GM19438 (cell line): ENCODE data around the gene DNAH11.

ENCODE experiments used
- ATAC-seq: cut with Tn5 transposase; IDR thresholded peaks from one replicate; pipeline ENCODE4 v1.9.1; 2021; ENCODE audit warnings: low read depth; ENCODE audit not compliant: unreplicated experiment

DNAH11 gene

GRCh38 chr7:21544715-21545114 lies 1.9 kb downstream of the DNAH11 start:
- no peak for ATAC-seq

GRCh38 chr7:21547501-21547900 lies 4.7 kb downstream of the DNAH11 start:
- no peak for ATAC-seq

GRCh38 chr7:21548491-21548890 lies 5.7 kb downstream of the DNAH11 start:
- no peak for ATAC-seq

DNA sequence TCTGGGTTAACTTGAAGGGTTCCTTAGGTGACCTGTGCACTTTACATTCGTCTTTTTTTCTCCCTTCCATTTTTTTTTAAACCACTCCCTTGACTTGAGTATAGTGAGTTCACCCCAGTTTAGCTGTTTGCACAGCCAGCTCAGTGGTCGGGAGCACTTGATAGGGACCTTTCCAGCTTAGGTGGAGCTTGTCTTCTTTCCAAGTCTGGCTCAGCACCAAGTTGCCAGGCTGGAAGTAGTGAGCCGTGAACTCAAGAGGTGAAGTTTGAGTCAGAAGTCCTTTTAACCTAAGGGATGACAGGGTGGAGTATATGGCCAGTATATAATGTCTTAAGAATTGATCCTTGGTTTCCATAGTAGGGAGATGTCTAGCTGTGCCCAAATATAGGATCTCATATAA lies 7.2 kb downstream of the DNAH11 start:
- no peak for ATAC-seq

DNA sequence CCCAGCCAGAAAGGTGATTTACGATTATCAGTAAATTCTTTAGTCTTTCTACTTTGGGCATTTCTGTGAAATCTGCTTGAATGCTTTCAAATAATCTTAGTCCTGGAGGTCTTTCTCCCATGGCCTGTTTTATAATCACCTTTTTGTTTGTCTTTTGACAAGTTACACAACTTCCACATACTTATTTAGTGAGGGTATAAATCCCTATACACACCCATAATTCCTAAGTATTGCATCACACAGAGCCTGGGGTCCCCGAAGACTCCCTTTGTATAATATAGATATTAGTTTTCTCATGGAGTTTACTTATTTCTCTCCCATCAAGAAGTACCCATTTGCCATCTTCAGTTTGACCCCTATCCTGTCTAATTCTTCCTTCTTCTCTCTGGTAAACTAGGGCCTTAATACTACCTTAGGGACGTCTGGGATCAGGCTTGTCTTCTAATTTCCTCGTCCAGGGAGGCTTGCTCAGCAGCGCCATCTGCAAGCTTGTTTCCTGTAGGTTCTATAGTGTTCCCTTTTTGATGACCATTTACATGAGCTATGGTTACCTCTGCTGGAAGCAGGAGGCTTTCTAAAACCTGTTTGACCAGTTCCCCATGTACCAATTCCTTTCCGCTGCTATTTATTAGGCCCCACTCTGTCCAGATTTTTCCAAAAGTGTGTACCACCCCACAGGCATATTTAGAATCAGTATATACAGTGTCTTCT lies 8.1 kb downstream of the DNAH11 start:
- ATAC-seq = no peak

DNA sequence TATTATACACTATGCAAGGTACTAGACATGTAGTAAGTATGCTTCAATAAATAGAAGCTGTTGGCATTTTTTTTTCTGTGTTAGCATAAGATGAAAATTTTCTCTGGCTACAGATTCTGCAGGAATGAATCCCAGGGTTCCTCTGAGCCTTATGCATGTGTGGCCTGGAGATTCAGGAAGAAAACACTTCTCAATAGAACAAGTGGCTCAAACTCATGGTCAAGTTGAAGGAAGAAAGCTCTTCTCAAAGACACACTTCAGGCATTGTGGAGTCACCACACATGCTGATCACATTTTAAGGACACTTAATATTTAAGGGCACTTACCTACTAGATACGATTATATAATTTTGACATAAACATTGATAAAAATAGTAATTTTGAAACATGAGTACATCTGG lies 19.5 kb downstream of the DNAH11 start:
- no peak for ATAC-seq

DNA sequence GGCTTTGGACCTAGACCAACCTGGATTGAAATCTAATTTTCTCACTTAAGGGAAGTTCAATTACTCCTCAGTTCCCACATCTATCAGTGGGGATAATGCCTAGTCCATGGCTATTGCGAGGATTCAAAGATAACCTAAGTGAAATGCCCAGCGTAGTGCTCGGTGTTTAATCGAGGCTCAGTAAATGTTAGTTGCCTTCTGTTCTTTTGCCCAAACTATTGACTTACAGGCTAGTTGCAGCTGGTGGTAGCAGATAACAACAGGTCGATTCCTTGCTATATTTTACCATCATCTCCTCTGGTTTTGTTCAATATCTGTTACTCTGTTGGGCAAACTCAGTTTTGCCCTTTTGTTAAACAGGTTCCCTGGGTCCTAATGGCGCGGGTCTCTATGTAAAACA lies 22.8 kb downstream of the DNAH11 start:
- ATAC-seq = no peak

GRCh38 chr7:21566094-21566493 lies 23.3 kb downstream of the DNAH11 start:
- no peak for ATAC-seq

DNA sequence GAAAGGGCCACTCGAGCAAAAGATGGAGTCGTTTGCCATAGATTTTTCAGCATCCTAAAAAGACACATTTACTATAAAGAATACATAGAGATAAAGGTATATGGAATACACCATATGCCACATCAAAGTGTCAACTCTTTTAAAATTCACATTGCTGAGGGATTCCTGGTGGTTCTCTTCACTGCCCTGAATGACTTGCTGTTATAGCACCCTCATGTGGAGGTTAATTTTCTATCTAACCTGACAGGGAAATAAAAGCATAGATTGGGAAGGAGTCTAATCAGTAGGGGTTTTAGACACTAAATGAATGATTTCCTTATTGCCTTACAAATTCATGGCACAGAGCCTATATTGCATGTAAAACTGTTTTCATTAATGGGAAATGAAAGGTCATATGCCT lies 25.9 kb downstream of the DNAH11 start:
- ATAC-seq = no peak

- ATAC-seq = no peak
Measured at GRCh38 chr7:21572331-21573313, 29.8 kb downstream of the DNAH11 start.

DNA sequence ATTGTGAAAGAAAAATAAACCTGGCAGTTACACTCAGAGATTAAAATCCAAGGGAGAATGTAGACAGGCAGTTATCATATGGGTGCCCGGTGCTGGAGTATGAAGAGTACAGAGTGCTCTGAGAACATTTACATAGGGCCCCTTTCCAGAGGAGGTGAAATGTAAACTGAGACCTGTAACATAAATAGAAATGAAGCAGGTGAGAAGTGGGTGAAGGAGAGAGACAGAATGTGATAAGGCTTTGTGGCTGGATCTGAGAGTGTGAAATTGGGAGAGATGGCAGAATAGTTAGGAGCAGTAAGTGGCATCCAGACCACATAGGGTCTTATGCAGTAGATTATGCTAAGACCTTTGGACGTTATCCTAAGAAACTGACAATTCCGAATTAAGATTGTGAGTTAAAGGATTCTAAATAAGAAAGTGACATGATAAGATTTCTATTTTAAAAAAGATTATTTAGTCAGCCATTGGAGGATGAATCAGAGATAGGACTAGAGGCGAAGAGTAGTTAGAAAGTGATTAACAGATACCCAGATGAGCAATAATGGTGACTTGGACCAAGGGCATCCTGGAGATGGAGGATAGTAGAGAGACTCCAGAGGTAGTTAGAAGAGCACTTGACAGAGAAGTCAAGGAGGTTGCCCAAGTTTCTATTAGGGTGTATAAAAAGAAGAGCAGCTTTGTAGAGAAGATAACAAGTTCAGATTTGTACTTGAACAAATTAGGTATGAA lies 36.7 kb downstream of the DNAH11 start:
- no peak for ATAC-seq

DNA sequence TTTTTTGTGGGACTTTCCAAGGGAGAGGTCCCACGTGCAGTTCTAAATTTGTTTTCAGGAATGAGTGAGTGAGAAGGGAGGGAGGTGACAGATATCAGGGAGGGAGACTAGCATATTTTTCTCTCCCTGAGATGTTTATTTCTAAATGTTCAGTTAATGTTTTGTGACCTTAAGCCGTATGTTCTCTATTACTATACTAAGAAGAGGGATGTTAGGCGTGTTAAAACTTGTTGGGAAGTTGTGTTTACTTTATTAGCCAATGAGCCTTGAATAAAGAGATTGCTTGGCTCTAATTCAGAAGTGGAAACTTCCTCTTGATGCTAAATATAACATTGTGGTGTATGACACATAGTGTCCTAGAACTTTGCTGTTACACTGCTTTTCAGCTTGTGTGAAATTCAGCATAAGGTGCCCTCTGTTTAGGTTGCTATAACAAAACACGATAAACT lies 37.3 kb downstream of the DNAH11 start:
- no peak for ATAC-seq

DNA sequence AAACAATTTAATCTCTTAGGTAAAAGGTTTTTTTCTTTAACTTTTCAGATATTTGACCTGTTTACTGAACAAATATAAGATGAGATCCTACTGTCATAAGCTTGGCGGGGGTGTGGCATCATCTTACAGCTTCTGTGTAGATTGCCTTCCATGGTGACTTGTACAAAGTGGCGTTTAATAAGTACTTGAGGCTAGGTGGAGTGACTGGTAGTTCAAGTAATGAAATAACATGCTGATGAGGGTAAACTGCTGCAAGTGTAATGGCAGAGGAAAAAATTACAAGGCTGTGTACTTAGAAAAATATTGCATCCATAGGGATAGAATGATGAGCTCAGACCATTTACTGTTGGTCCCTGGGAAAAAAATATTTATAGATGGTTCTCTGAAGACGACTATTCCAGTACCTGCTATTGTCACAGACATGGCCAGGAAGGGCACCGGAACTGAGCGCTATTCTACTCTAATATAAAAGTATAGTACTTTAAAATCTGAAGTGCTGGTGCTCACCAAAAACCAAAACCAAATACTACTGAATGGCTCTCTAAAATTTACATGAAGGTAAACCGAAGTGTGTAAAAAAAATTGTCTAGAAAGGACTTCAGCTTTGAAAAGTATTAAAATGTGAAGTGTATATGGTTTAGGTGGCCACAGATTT lies 42.4 kb downstream of the DNAH11 start:
- no peak for ATAC-seq

GRCh38 chr7:21587139-21587784 lies 44.4 kb downstream of the DNAH11 start:
- ATAC-seq = no peak

- ATAC-seq = no peak
Measured at GRCh38 chr7:21596801-21597200, 54.0 kb downstream of the DNAH11 start.

DNA sequence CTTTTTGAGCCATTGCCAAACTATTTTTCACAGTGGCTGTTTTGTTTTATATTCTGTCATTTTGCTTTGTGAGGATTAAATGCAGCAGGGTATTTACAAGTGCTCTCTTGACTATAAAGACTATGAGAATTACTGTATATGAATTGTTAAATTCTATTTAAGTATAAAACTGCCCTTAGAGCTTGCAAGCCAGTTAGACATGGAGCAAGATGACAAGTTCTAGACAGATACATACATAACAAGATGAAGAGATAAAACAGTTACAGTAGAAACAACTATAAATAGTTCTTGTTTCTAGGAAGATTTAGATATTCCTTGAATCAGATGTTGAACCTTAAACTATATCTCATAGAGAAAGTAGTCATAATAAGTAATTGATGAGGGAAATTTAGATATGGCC lies 60.6 kb downstream of the DNAH11 start:
- no peak for ATAC-seq

DNA sequence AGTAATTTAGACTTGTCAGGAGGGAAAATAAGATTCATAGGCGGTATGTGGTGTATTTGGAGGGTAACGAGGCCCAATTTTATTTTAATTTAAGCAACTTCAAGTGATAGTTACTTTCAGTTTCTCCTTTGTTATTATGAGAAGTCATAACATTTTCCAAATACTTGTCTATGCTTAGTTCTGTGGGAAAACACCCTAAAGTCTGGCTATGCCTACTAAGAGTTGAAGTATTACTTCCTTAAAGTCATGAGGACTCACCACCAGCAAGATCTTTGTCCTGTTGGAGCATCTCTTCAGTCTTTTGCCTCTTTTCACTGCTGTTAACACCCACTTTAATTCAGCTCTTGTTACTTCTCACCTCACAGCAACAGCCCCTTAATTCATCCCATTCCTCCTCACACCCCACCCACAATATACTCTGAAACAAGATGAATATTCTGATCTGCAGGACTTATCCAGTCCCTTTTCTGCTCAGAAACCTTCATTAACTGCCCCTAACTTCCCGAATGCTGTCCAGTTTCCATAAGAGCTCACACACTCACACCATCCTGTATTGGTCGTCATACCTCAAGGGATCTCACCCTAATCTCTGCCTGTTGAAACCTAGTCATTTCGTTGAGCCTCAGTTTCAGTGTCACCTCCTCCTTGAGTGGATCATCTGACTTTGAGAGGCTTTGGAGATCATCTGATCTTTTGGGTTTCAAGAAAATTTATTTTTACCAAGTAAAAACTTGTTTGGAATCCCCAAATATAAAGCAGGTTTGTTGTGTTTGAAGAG lies 61.3 kb downstream of the DNAH11 start:
- ATAC-seq = no peak

- ATAC-seq = no peak
Measured at GRCh38 chr7:21605008-21605585, 62.3 kb downstream of the DNAH11 start.

DNA sequence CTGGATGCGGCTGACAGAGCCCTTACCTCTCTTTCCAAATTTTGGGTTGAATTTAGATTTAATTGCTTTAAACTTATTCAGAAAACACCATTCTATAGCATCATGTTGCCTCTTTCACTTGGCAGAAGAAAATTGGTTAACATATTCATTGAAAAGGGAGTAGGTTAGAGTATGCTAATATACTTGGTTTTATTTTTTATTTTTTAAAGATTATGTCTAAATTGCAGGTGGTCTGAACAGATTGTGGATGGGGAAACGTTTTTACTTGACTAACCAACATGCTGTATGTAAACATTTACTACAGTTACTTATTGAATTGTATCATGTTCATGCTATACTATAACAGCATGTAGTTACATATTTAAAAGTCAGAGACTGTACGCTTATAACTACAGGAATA lies 65.6 kb downstream of the DNAH11 start:
- no peak for ATAC-seq
